ENCODE data around the gene CYB561.

DNA sequence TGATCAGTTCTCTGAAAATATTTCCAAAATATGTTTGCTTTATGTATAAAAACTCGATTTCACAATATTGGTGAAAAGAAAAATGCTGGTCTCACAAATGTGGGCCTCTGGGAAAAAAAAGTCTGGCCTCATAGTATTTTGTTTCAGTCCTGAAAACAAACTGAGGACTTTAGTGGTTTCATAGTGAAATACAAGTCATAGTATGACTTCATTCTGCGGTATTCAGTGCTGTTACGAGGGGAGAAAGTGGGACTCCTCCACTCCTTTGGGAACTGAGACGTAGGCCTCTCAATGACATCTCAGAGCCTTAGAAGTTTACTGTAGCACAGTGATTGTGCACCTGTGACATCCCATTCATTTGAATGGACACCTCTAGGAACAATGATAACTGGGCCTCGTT is 56.0 kb downstream of the CYB561 start:
- TF ChIP-seq ZFP41 (tag by site-specific recombination; IDR thresholded peaks at IDR 0.05; ENCODE audit: borderline replicate concordance) = no peak
- TF ChIP-seq, protein P1, sequence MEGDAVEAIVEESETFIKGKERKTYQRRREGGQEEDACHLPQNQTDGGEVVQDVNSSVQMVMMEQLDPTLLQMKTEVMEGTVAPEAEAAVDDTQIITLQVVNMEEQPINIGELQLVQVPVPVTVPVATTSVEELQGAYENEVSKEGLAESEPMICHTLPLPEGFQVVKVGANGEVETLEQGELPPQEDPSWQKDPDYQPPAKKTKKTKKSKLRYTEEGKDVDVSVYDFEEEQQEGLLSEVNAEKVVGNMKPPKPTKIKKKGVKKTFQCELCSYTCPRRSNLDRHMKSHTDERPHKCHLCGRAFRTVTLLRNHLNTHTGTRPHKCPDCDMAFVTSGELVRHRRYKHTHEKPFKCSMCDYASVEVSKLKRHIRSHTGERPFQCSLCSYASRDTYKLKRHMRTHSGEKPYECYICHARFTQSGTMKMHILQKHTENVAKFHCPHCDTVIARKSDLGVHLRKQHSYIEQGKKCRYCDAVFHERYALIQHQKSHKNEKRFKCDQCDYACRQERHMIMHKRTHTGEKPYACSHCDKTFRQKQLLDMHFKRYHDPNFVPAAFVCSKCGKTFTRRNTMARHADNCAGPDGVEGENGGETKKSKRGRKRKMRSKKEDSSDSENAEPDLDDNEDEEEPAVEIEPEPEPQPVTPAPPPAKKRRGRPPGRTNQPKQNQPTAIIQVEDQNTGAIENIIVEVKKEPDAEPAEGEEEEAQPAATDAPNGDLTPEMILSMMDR (tag by site-specific recombination; IDR thresholded peaks at IDR 0.05) = no peak
- no peak for TF ChIP-seq YY1 (tag by site-specific recombination; IDR thresholded peaks at IDR 0.05)
- TF ChIP-seq BCL11A (tag by site-specific recombination; IDR thresholded peaks at IDR 0.05; ENCODE audit: low read depth) = no peak
